MCF 10A (cell line): Measurements from ENCODE around the gene POLR3GL. TPM values are rescaled to one million over a fixed set of nuclear protein-coding genes. Genes with fewer than 3 reads are reported as not detected.

Source experiments
- BruUV-seq: library from RNA; stranded (reverse); fragments of 400-500 nt; replicated peaks from 2 replicates; lab custom pipeline; 2021; lab: Mats Ljungman, UMichigan
- CTCF ChIA-PET: fragments of 300-600 bp; sonication (Branson Sonifier 250); formaldehyde crosslinking; extraction: SDS; loops from one replicate; lab custom pipeline; 2021; ENCODE audit warnings: antibody characterized with exemption, inconsistent platforms; lab: Yijun Ruan, JAX
- POLR2A ChIA-PET: fragments of 300-600, 350-650 bp; sonication (Branson Sonifier 250); formaldehyde crosslinking; extraction: SDS; loops from one replicate; lab custom pipeline; 2020; ENCODE audit warnings: antibody characterized with exemption, inconsistent platforms; lab: Yijun Ruan, JAX
- DNase-seq: peaks from one replicate; pipeline ENCODE4 v3.0.0-alpha.2; 2018; ENCODE audit not compliant: unreplicated experiment
- H3K27ac Mint-ChIP-seq: one replicate; pipeline ENCODE4 v1.8.0; 2022; ENCODE audit warnings: mild to moderate bottlenecking, low read depth, mixed read lengths; ENCODE audit not compliant: unreplicated experiment
- H3K27me3 Mint-ChIP-seq: one replicate; pipeline ENCODE4 v1.8.0; 2022; ENCODE audit warnings: mixed read lengths; ENCODE audit not compliant: insufficient read depth, unreplicated experiment
- H3K36me3 Mint-ChIP-seq: one replicate; pipeline ENCODE4 v1.8.0; 2022; ENCODE audit warnings: mild to moderate bottlenecking, moderate library complexity, mixed read lengths; ENCODE audit not compliant: insufficient read depth, unreplicated experiment
- H3K4me1 Mint-ChIP-seq: one replicate; pipeline ENCODE4 v1.8.0; 2022; ENCODE audit warnings: mixed read lengths; ENCODE audit not compliant: insufficient read depth, unreplicated experiment
- H3K4me3 Mint-ChIP-seq: one replicate; pipeline ENCODE4 v1.8.0; 2022; ENCODE audit warnings: mild to moderate bottlenecking, moderate library complexity, mixed read lengths; ENCODE audit not compliant: unreplicated experiment
- H3K9me3 Mint-ChIP-seq: one replicate; pipeline ENCODE4 v1.8.0; 2022; ENCODE audit warnings: mixed read lengths; ENCODE audit not compliant: unreplicated experiment
- intact Hi-C: fragments of 100-400 bp; cut with micrococcal nuclease; formaldehyde crosslinking; loops from 2 replicates; pipeline ENCODE4 v1.14.1; 2022
- total RNA-seq: library from RNA; stranded (reverse); gene quantifications from 2 replicates; pipeline ENCODE4 v1.2.3, GENCODE V29; 2022
- TF ChIP-seq, protein P1 (sequence below): fragments of 200-600 bp; IDR thresholded peaks from one replicate; pipeline ENCODE4 v1.8.0; 2022; ENCODE audit warnings: antibody characterized with exemption, mild to moderate bottlenecking; ENCODE audit not compliant: unreplicated experiment

The POLR3GL gene
- total RNA-seq, 1 experiment from 2014 or later = 17.6 TPM

DNA sequence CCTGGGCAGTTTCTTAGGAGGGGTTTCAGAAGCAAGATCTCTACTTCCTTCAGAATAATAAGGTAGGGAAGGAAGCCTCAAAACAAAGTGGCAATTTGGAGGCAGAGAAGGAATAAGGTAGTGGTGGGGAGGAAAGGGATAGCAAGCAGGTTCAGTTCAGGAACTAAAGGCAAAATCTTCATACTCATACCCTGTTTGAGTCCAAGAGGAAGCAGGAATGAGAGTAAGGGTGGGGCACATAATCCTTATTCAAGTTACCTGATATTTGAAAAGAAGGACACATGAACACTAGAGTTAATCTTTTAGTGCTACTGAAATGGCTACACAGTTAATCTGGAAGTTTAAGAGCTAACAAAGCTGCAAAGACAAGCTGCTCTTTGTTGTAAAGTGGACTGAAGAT lies 28.8 kb upstream of the POLR3GL start:
- Mint-ChIP-seq H3K36me3 (peaks cover 97% of the 10 kb centered on the region), H3K27me3 (no peaks in the 10 kb centered on the region), H3K4me3 (no peak overlapping the region), H3K27ac (no peak overlapping the region), H3K9me3 (no peaks in the 10 kb centered on the region), H3K4me1 (no peaks in the 10 kb centered on the region)
- BruUV-seq = no TSS peak
- CTCF ChIA-PET = interaction anchor here (1.0 to 2.0 kb wide), 6 partner anchors 8 to 97 kb away, joined by 3 to 8 read pairs (median 6); partner anchors contain the start of gene RBM8A
- TF ChIP-seq, protein P1, sequence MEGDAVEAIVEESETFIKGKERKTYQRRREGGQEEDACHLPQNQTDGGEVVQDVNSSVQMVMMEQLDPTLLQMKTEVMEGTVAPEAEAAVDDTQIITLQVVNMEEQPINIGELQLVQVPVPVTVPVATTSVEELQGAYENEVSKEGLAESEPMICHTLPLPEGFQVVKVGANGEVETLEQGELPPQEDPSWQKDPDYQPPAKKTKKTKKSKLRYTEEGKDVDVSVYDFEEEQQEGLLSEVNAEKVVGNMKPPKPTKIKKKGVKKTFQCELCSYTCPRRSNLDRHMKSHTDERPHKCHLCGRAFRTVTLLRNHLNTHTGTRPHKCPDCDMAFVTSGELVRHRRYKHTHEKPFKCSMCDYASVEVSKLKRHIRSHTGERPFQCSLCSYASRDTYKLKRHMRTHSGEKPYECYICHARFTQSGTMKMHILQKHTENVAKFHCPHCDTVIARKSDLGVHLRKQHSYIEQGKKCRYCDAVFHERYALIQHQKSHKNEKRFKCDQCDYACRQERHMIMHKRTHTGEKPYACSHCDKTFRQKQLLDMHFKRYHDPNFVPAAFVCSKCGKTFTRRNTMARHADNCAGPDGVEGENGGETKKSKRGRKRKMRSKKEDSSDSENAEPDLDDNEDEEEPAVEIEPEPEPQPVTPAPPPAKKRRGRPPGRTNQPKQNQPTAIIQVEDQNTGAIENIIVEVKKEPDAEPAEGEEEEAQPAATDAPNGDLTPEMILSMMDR = no peak
- POLR2A ChIA-PET = interaction anchor here (1.7 to 6.2 kb wide), 5 partner anchors 8 to 44 kb away, joined by 9 to 37 read pairs (median 12); partner anchors contain the start of genes ANKRD34A, LIX1L, PEX11B and POLR3GL
- DNase-seq = no peak
- intact Hi-C loops = no loop called here

DNA sequence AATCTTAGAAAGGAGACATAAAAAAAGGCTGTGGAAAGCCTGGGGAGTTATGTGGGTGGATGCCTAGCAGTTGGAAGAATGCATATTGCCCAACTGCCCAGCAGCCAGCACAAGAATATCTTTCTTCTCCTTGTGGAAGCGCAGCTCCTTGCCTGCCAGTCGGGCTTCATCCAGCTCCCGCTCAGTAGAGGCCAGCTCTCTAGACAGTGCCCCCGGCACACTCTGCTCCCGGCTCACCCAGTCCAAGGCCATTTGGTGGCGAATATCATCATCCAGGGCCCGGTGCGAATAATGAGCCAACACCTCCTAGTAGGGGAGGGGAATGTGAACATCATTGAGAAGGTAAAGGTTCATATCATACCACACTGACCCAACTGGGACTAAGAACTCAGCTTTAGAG lies 28.2 kb upstream of the POLR3GL start:
- POLR2A ChIA-PET = interaction anchor here (1.7 to 6.2 kb wide), 5 partner anchors 9 to 44 kb away, joined by 9 to 37 read pairs (median 12); partner anchors contain the start of genes ANKRD34A, LIX1L, PEX11B and POLR3GL
- TF ChIP-seq, protein P1 = no peak
- BruUV-seq = no TSS peak
- no peak overlapping the region for H3K27ac Mint-ChIP-seq
- CTCF ChIA-PET = interaction anchor here (0.9 to 2.0 kb wide), 6 partner anchors 9 to 97 kb away, joined by 3 to 8 read pairs (median 4); partner anchors contain the start of genes NUDT17 and RBM8A
- H3K36me3 Mint-ChIP-seq = peaks cover 97% of the 10 kb centered on the region
- intact Hi-C loops = no loop called here
- no peak for DNase-seq
- H3K27me3 Mint-ChIP-seq = no peaks in the 10 kb centered on the region
- no peak overlapping the region for H3K4me3 Mint-ChIP-seq
- H3K9me3 Mint-ChIP-seq = no peaks in the 10 kb centered on the region
- no peaks in the 10 kb centered on the region for H3K4me1 Mint-ChIP-seq

DNA sequence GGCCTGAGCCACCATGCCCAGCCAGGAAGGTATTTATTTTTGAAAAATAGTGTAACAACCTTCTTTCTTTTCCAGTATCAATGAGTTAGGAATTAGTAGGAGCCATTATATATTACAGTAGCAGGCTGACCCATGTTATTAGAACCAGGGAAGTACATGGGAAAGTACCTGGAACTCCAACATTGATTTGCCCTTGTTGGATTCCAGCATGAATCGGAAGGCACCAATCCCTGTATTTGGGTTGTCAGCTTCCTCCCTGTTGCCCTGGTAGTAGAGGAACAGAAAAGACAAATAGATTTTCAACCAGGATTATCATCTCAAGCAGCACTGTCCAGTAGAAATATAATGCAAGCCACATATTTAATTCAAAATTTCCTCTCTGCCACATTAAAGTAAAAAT lies 27.1 kb upstream of the POLR3GL start:
- Mint-ChIP-seq H3K36me3 (peaks cover 96% of the 10 kb centered on the region), H3K4me3 (no peak overlapping the region), H3K9me3 (no peaks in the 10 kb centered on the region), H3K27ac (no peak overlapping the region), H3K4me1 (no peaks in the 10 kb centered on the region), H3K27me3 (no peaks in the 10 kb centered on the region)
- POLR2A ChIA-PET = interaction anchor here (2.2 to 6.2 kb wide), 3 partner anchors 10 to 27 kb away, joined by 11 to 37 read pairs (median 15); partner anchors contain the start of genes ANKRD34A, LIX1L, POLR3GL and RBM8A
- CTCF ChIA-PET = interaction anchor here (0.9 to 2.0 kb wide), 3 partner anchors 10 to 92 kb away, joined by 3 to 8 read pairs (median 4); partner anchors contain the start of genes NUDT17 and RBM8A
- DNase-seq = no peak
- intact Hi-C loops = no loop called here
- no TSS peak for BruUV-seq
- TF ChIP-seq, protein P1 = no peak

DNA sequence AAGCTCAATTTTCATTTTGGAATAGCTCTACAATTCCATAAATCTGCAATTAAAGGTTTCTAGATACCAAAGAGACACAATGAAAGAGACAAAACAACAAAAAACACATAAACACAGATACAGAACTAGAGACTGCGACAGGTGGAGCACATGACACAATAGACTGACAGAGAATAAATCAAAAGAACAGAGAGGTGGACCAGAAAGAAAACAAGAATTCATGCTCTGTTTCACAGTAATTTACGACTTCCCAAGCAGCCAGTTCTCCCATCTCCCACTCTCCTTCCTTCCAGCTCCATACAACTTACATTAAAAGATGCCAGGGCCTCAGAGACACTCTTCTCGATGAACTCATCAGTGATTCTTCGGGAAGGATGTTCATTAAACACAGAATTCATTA lies 22.1 kb upstream of the POLR3GL start:
- H3K4me1 Mint-ChIP-seq = no peaks in the 10 kb centered on the region
- DNase-seq = no peak
- POLR2A ChIA-PET = interaction anchor here (0.7 to 2.5 kb wide), 9 partner anchors 9 to 98 kb away, joined by 3 to 15 read pairs (median 4); partner anchors contain the start of genes ANKRD34A, LIX1L, POLR3GL and RBM8A
- no TSS peak for BruUV-seq
- TF ChIP-seq, protein P1 = no peak
- H3K27ac Mint-ChIP-seq = no peak overlapping the region
- no peak overlapping the region for H3K4me3 Mint-ChIP-seq
- peaks cover 77% of the 10 kb centered on the region for H3K36me3 Mint-ChIP-seq
- H3K9me3 Mint-ChIP-seq = no peaks in the 10 kb centered on the region
- intact Hi-C loops = no loop called here
- CTCF ChIA-PET = interaction anchor here (0.8 to 1.7 kb wide), 4 partner anchors 11 to 51 kb away, joined by 3 to 10 read pairs (median 4); partner anchors contain the start of gene ITGA10
- no peaks in the 10 kb centered on the region for H3K27me3 Mint-ChIP-seq
